Measurements from ENCODE around the gene MLPH. TPM values are rescaled to one million over a fixed set of nuclear protein-coding genes. Genes with fewer than 3 reads are reported as not detected.

MLPH gene
- total and polyA plus RNA-seq, 8 donors = 61.3 to 657 (median 344) TPM

DNA sequence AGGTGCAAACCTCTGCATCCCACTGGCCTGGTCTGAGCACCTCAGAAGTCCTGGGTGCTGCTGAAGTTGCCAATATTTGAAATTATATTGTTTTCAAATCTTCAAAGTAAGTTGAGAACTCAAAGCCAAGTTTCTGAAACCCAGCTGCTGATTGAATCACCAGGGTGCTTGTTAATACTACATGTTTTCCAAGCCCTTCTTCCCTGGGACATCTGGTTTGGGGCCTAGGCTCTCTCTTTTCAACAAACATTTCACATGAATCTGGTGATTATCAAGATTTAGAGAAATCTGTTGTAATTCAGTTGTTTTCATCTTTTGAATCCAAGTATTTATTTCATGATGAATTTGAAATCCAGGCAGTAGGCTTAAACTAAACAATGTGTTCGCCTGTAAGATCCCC, 24.4 kb downstream of the MLPH start:
- Histone ChIP-seq H3K9me3 (no peaks in the 10 kb centered on the region), H3K36me3 (peaks cover 0 to 52% (median 26%) of the 10 kb centered on the region in 4 donors), H3K4me1 (peaks cover 51 to 75% (median 61%) of the 10 kb centered on the region in 4 donors), H3K4me3 (no peak overlapping the region), H3K27me3 (no peaks in the 10 kb centered on the region), H3K27ac (peak overlapping the region in 4 of 5 donors; percentile 59 to 94 (median 73))
- 68 to 92% (median 78%) methylated on average over 1 of the region's 1 CpG for WGBS, 5 donors
- DNase-seq = peak in 1 of 2 donors; percentile 40
- intact Hi-C loops (cut with DNase I; ENCODE audit: low total_unique reads) = loop anchor here (5.0 kb wide), 1 partner anchor 61 kb away; no protein-coding TSS in a partner anchor
- peak in 1 of 3 donors; percentile 11 for TF ChIP-seq POLR2AphosphoS5 (IDR thresholded peaks at IDR 0.05)
- TF ChIP-seq, protein P1, sequence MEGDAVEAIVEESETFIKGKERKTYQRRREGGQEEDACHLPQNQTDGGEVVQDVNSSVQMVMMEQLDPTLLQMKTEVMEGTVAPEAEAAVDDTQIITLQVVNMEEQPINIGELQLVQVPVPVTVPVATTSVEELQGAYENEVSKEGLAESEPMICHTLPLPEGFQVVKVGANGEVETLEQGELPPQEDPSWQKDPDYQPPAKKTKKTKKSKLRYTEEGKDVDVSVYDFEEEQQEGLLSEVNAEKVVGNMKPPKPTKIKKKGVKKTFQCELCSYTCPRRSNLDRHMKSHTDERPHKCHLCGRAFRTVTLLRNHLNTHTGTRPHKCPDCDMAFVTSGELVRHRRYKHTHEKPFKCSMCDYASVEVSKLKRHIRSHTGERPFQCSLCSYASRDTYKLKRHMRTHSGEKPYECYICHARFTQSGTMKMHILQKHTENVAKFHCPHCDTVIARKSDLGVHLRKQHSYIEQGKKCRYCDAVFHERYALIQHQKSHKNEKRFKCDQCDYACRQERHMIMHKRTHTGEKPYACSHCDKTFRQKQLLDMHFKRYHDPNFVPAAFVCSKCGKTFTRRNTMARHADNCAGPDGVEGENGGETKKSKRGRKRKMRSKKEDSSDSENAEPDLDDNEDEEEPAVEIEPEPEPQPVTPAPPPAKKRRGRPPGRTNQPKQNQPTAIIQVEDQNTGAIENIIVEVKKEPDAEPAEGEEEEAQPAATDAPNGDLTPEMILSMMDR (IDR thresholded peaks at IDR 0.05) = no peak
- no peak for TF ChIP-seq EP300 (IDR thresholded peaks at IDR 0.05)

DNA sequence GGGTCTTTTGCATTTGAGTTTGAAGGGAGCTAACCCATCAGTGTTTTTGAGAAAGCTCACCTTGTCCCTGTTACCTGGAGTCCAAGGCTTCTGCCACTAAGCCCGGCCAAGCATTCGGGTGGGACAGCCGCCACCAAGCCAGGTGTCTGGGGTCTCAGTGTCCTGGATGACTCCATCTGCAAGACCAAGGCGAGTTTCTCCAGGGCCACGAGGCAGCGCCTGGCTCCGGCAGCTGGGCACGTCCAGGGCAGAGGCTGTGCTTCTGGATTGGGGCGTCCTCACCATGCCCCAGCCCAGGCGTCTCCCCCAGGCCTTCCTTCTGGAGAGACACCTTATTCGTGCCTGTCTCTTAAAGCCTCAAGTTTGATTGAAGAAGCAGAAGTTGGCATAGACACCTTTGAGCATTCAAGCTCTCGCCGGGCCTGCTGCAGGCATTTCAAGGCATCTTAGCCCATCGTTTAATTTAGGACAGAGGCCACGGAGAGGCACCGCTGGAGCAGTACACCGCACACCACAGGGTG, 24.9 kb downstream of the MLPH start:
- 66 to 82% (median 74%) methylated on average over 9 to 17 of the region's 17 CpGs for WGBS, 5 donors
- Histone ChIP-seq H3K27me3 (no peaks in the 10 kb centered on the region), H3K36me3 (peaks cover 0 to 52% (median 26%) of the 10 kb centered on the region in 4 donors), H3K4me3 (peak overlapping the region in 1 of 4 donors; percentile 5), H3K9me3 (no peaks in the 10 kb centered on the region), H3K27ac (peak overlapping the region in 4 of 5 donors; percentile 59 to 94 (median 73)), H3K4me1 (peaks cover 51 to 70% (median 59%) of the 10 kb centered on the region in 4 donors)
- intact Hi-C loops (cut with DNase I; ENCODE audit: low total_unique reads) = loop anchor here (5.0 kb wide), 1 partner anchor 60 kb away; no protein-coding TSS in a partner anchor
- no peak for DNase-seq
- TF ChIP-seq POLR2A (IDR thresholded peaks at IDR 0.05) = no peak
- TF ChIP-seq, protein P1 (IDR thresholded peaks at IDR 0.05) = no peak
- TF ChIP-seq EP300 (IDR thresholded peaks at IDR 0.05) = no peak
- TF ChIP-seq POLR2AphosphoS5 (IDR thresholded peaks at IDR 0.05) = no peak

DNA sequence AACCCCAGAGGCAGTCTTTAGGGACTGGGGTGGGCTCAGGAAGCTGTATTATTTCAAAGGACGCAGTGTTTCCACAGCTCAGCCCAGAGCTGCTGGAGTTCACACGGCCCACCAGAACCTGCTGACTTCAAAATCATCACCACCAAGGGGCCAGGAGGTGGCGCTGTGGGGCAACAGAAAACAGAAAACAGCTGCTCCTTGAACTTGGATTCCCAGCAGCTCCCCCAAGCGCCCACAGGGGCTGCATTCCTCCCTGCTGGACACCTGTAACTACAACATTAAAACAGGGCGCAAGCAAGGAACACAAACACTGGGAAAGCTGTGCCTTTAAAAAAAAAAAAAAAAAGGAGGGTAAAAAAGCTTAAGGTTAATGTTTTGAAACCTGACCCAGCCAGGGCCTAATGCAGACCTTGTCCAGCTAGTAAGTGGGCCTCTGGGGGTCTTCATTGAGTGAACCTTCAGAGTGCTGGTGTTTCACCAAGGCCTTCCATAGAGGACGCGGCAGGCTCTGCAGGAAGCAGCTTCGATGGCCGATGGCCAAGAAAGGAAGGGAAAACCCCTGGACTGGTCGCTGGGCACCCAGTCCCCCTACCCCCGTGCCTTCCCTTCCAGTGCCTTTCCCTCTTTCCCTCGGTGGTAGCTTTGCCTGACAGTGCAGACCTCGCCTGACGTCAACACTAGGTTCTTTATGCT, 25.9 kb downstream of the MLPH start:
- Histone ChIP-seq H3K4me3 (no peak overlapping the region), H3K27ac (peak overlapping the region; percentile 23 to 94 (median 64)), H3K27me3 (no peaks in the 10 kb centered on the region), H3K9me3 (no peaks in the 10 kb centered on the region), H3K36me3 (peaks cover 0 to 52% (median 26%) of the 10 kb centered on the region in 4 donors), H3K4me1 (peaks cover 51 to 66% (median 56%) of the 10 kb centered on the region in 4 donors)
- intact Hi-C loops (cut with DNase I; ENCODE audit: low total_unique reads) = loop anchor here (5.0 kb wide), 1 partner anchor 59 kb away; no protein-coding TSS in a partner anchor
- TF ChIP-seq POLR2AphosphoS5 (IDR thresholded peaks at IDR 0.05) (peak in 1 of 3 donors; percentile 54), POLR2A (IDR thresholded peaks at IDR 0.05) (no peak)
- TF ChIP-seq, protein P1 (IDR thresholded peaks at IDR 0.05) = peak in 6 of 7 experiments; percentile 59 to 93 (median 82)
- peak; percentile 90 to 96 for DNase-seq
- WGBS, 5 donors = 15 to 33% (median 20%) methylated on average over 14 of the region's 14 CpGs

DNA sequence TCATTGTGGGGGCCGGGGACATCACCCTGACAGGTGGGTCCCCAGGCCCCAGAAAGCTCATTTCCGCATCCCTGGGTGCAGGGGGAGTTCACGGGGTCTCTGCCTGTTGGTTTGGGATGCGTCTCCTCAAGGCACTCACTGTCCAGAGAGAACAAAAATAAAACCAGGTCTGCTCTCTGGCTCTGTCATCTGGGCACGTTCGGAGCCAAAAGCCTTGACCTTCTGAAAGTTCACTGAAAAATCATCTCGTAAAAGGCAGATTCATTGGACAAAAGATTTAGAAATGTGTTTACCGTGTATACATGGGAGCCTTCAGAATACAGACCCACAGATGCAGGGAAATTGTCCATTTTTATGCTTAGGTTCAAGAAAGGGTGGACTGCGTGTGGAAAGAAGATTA, 26.6 kb downstream of the MLPH start:
- H3K4me1 ChIP-seq = peaks cover 43 to 58% (median 49%) of the 10 kb centered on the region in 4 donors
- intact Hi-C loops (cut with DNase I; ENCODE audit: low total_unique reads) = loop anchor here (5.0 kb wide), 1 partner anchor 59 kb away; no protein-coding TSS in a partner anchor
- 70 to 91% (median 88%) methylated on average over 9 of the region's 9 CpGs for WGBS, 5 donors
- no peak for DNase-seq
- H3K36me3 ChIP-seq = peaks cover 0 to 53% (median 28%) of the 10 kb centered on the region in 4 donors
- peak overlapping the region in 2 of 5 donors; percentile 82 to 94 for H3K27ac ChIP-seq
- TF ChIP-seq POLR2A (IDR thresholded peaks at IDR 0.05) (no peak), EP300 (IDR thresholded peaks at IDR 0.05) (no peak), POLR2AphosphoS5 (IDR thresholded peaks at IDR 0.05) (no peak)
- TF ChIP-seq, protein P1 (IDR thresholded peaks at IDR 0.05) = no peak
- H3K4me3 ChIP-seq = no peak overlapping the region
- H3K27me3 ChIP-seq = no peaks in the 10 kb centered on the region
- no peaks in the 10 kb centered on the region for H3K9me3 ChIP-seq
